Fibroblast of lung (primary cell): ENCODE results near the gene MAEA. TPM values are rescaled to one million over a fixed set of nuclear protein-coding genes. Genes with fewer than 3 reads are reported as not detected.
A peak's percentile ranks its signal among the peaks of the same experiment; 100 is the strongest.

Experiments used
- DNase-seq, 2 donors: peaks; one replicate each; pipeline versions ENCODE4 v3.0.0 to v3.0.0-alpha.2; 2010; ENCODE audit warnings: low read depth in 2 of 2
- H2AFZ ChIP-seq: 2 replicates; pipeline ENCODE4 v1.5.1; 2012; ENCODE audit warnings: low read length, control low read depth, inconsistent platforms
- H3K27ac ChIP-seq: 2 replicates; pipeline ENCODE4 v1.5.1; 2011; ENCODE audit warnings: low read length, control low read depth; ENCODE audit not compliant: insufficient read depth
- H3K27me3 ChIP-seq: 2 replicates; pipeline ENCODE4 v1.5.1; 2011; ENCODE audit warnings: mild to moderate bottlenecking, low read length; ENCODE audit not compliant: control insufficient read depth, insufficient read depth
- H3K36me3 ChIP-seq: 2 replicates; pipeline ENCODE4 v1.5.1; 2011; ENCODE audit warnings: low read length; ENCODE audit not compliant: control insufficient read depth, insufficient read depth
- H3K4me1 ChIP-seq: 2 replicates; pipeline ENCODE4 v1.5.1; 2011; ENCODE audit warnings: low read length; ENCODE audit not compliant: control insufficient read depth, insufficient read depth; ENCODE audit errors: extremely low read depth
- H3K4me2 ChIP-seq: 2 replicates; pipeline ENCODE4 v1.5.1; 2011; ENCODE audit warnings: low read length, control low read depth; ENCODE audit not compliant: insufficient read depth; ENCODE audit errors: extremely low read depth
- H3K4me3 ChIP-seq, 4 experiments: fragments of 200-600 bp in 1 of 4; sonication (generic) in 1 of 4; replicated peaks in 1 of 4; 2 replicates each; pipeline ENCODE4 v1.5.1; 2011 to 2016; ENCODE audit warnings: low read length in 4 of 4, low read depth in 3 of 4, mild to moderate bottlenecking in 3 of 4, control low read depth in 2 of 4, inconsistent platforms in 1 of 4, mixed read lengths in 1 of 4; ENCODE audit not compliant: insufficient read depth in 1 of 4; ENCODE audit errors: control extremely low read depth in 1 of 4
- H3K79me2 ChIP-seq: 2 replicates; pipeline ENCODE4 v1.5.1; 2012; ENCODE audit warnings: mild to moderate bottlenecking, low read length, inconsistent platforms; ENCODE audit not compliant: control insufficient read depth, insufficient read depth
- H3K9ac ChIP-seq: 2 replicates; pipeline ENCODE4 v1.5.1; 2011; ENCODE audit warnings: mild to moderate bottlenecking, low read length, control low read depth; ENCODE audit not compliant: insufficient read depth
- H3K9me3 ChIP-seq: 2 replicates; pipeline ENCODE4 v1.5.1; 2012; ENCODE audit warnings: low read depth, low read length; ENCODE audit not compliant: control insufficient read depth, insufficient read depth
- H4K20me1 ChIP-seq: 2 replicates; pipeline ENCODE4 v1.5.1; 2011; ENCODE audit warnings: low read length; ENCODE audit not compliant: control insufficient read depth, insufficient read depth; ENCODE audit errors: extremely low read depth
- EZH2 ChIP-seq: IDR thresholded peaks from 2 replicates; pipeline ENCODE4 v1.5.1; 2012; ENCODE audit warnings: low read length, control low read depth, mild to moderate bottlenecking; ENCODE audit errors: missing control alignments
- polyA plus RNA-seq, 2 donors: library from polyadenylated mRNA; depleted of rRNA in 1 of 2; stranded (reverse) in 1 of 2; unstranded in 1 of 2; fragments of >200 nt; gene quantifications; 2 replicates each; pipeline ENCODE4 v1.2.1, GENCODE V29; 2011 to 2012; ENCODE audit warnings: missing spikeins in 1 of 2
- total RNA-seq: library from RNA; depleted of rRNA; stranded (reverse); fragments of >200 nt; gene quantifications from 2 replicates; pipeline ENCODE4 v1.2.1, GENCODE V29; 2014
- TF ChIP-seq, protein P1 (sequence below), 2 donors: IDR thresholded peaks in 1 of 2; conservative IDR thresholded peaks in 1 of 2; 1 replicate in 1 of 2; 2 replicates in 1 of 2; pipeline ENCODE4 v1.5.1; 2011 to 2012; ENCODE audit warnings: low read length in 2 of 2, control low read depth in 1 of 2, inconsistent platforms in 1 of 2, low read depth in 1 of 2, mild to moderate bottlenecking in 1 of 2

The MAEA gene
- total and polyA plus RNA-seq, 2 donors (not counting 1 experiment from before 2014, with no cell fraction given) = 44.3 to 53.8 TPM

- H3K27me3 ChIP-seq = no peaks in the 10 kb centered on the region
- peak overlapping the region; percentile 71 to 84 (median 78) for H3K4me3 ChIP-seq
- H3K79me2 ChIP-seq = peaks cover 61% of the 10 kb centered on the region
- no peak overlapping the region for H2AFZ ChIP-seq
- peak overlapping the region; percentile 93 for H3K4me2 ChIP-seq
- peak overlapping the region; percentile 82 for H3K9ac ChIP-seq
- H3K9me3 ChIP-seq = no peaks in the 10 kb centered on the region
- H4K20me1 ChIP-seq = no peaks in the 10 kb centered on the region
- peaks cover 9% of the 10 kb centered on the region for H3K36me3 ChIP-seq
- no peak for DNase-seq
- peaks cover 16% of the 10 kb centered on the region for H3K4me1 ChIP-seq
- peak overlapping the region; percentile 79 for H3K27ac ChIP-seq
- TF ChIP-seq, protein P1, sequence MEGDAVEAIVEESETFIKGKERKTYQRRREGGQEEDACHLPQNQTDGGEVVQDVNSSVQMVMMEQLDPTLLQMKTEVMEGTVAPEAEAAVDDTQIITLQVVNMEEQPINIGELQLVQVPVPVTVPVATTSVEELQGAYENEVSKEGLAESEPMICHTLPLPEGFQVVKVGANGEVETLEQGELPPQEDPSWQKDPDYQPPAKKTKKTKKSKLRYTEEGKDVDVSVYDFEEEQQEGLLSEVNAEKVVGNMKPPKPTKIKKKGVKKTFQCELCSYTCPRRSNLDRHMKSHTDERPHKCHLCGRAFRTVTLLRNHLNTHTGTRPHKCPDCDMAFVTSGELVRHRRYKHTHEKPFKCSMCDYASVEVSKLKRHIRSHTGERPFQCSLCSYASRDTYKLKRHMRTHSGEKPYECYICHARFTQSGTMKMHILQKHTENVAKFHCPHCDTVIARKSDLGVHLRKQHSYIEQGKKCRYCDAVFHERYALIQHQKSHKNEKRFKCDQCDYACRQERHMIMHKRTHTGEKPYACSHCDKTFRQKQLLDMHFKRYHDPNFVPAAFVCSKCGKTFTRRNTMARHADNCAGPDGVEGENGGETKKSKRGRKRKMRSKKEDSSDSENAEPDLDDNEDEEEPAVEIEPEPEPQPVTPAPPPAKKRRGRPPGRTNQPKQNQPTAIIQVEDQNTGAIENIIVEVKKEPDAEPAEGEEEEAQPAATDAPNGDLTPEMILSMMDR (conservative IDR thresholded peaks at IDR 0.05 in 1 of 2, IDR thresholded peaks at IDR 0.05 in 1 of 2; ENCODE audit: low read depth in 1 of 2, low read length in 2 of 2) = no peak
- TF ChIP-seq EZH2 = no peak
These were observed 41.8 kb upstream of the MAEA start for GRCh38 chr4:1247864-1248244.

GRCh38 chr4:1248245-1249147 lies 41.2 kb upstream of the MAEA start, which contains the start of gene CTBP1:
CTBP1 (minus strand) TSS chr4:1249130; CDS start chr4:1241331, 7,799 bp downstream.
- peak within 1 kb of the TSS; percentile 71 to 84 (median 78) for H3K4me3 ChIP-seq
- H3K27ac ChIP-seq = peak within 1 kb of the TSS; percentile 88
- H2AFZ ChIP-seq = peak within 1 kb of the TSS; percentile 46
- H3K9ac ChIP-seq = peak within 1 kb of the TSS; percentile 82
- peak within 1 kb of the TSS; percentile 93 for H3K4me2 ChIP-seq
- H3K79me2 ChIP-seq = peaks cover 54% of the 10 kb centered on the region
- TF ChIP-seq, protein P1 (conservative IDR thresholded peaks at IDR 0.05 in 1 of 2, IDR thresholded peaks at IDR 0.05 in 1 of 2; ENCODE audit: low read depth in 1 of 2, low read length in 2 of 2) = no peak
- TF ChIP-seq EZH2 = no peak
- no peaks in the 10 kb centered on the region for H3K9me3 ChIP-seq
- peaks cover 16% of the 10 kb centered on the region for H3K4me1 ChIP-seq
- peaks cover 9% of the 10 kb centered on the region for H3K36me3 ChIP-seq
- no peaks in the 10 kb centered on the region for H3K27me3 ChIP-seq
- peak; percentile 71 to 84 for DNase-seq
- no peaks in the 10 kb centered on the region for H4K20me1 ChIP-seq

- peak overlapping the region; percentile 90 for H3K4me2 ChIP-seq
- H3K27ac ChIP-seq = peak overlapping the region; percentile 88
- peak; percentile 88 to 90 for DNase-seq
- H3K4me1 ChIP-seq = peaks cover 15% of the 10 kb centered on the region
- H3K9ac ChIP-seq = peak overlapping the region; percentile 82
- H3K9me3 ChIP-seq = no peaks in the 10 kb centered on the region
- peaks cover 9% of the 10 kb centered on the region for H3K36me3 ChIP-seq
- H4K20me1 ChIP-seq = no peaks in the 10 kb centered on the region
- H3K27me3 ChIP-seq = no peaks in the 10 kb centered on the region
- peak overlapping the region; percentile 45 to 68 (median 52) for H3K4me3 ChIP-seq
- H3K79me2 ChIP-seq = peaks cover 47% of the 10 kb centered on the region
- TF ChIP-seq EZH2 = no peak
- TF ChIP-seq, protein P1 (conservative IDR thresholded peaks at IDR 0.05 in 1 of 2, IDR thresholded peaks at IDR 0.05 in 1 of 2; ENCODE audit: low read depth in 1 of 2, low read length in 2 of 2) = no peak
- peak overlapping the region; percentile 46 for H2AFZ ChIP-seq
These were observed 40.5 kb upstream of the MAEA start for GRCh38 chr4:1249148-1249730.
